Measurements from ENCODE around the gene RAB18. TPM values are rescaled to one million over a fixed set of nuclear protein-coding genes. Genes with fewer than 3 reads are reported as not detected.
A peak's percentile ranks its signal among the peaks of the same experiment; 100 is the strongest.
"Not testable (repeated sequence)": the region's sequence is repeated elsewhere in the genome, so short reads cannot be mapped to it uniquely, and the experiment has no call there.

The RAB18 gene
- total RNA-seq, 1 donor from 2014 or later: 162 TPM

DNA sequence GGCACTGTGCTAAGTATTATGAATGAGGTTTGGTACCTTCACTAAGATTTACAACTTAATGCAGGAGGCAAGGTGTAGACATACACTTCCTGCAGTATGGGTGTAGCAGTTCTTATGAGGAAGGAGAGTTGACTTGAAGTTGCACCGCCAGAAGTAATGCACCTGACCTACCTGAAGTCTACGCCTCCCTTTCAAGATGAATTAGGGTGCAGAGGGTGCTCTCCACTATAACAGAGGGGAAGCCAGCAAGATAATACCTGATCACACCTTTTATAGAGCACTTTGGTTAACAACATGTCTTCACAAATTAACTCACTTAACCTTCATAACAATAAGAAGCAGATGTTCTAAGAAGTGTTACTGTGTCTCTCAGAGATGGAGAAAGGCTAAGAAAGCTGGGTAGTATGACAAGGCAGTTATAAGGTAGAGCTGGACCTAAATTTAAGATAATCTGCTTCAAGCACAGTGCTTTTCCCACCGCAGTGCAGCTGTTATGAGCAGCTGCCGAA, 552 bp upstream of the RAB18 start:
- Mint-ChIP-seq H3K27ac (ENCODE audit: unreplicated experiment) (peak overlapping the region; percentile 96), H3K4me3 (ENCODE audit: unreplicated experiment) (peak overlapping the region; percentile 98), H3K36me3 (ENCODE audit: low read depth, unreplicated experiment) (no peaks in the 10 kb centered on the region), H3K9me3 (ENCODE audit: unreplicated experiment) (no peaks in the 10 kb centered on the region), H3K27me3 (ENCODE audit: low read depth, unreplicated experiment) (peaks cover 2% of the 10 kb centered on the region), H3K4me1 (ENCODE audit: low read depth, unreplicated experiment) (peaks cover 17% of the 10 kb centered on the region)
- Histone ChIP-seq H2AFZ (ENCODE audit: low read depth, low read length) (peak overlapping the region; percentile 79), H3K36me3 (ENCODE audit: insufficient read depth, low read length) (peaks cover 3% of the 10 kb centered on the region), H3K4me1 (ENCODE audit: insufficient read depth, low read length) (peaks cover 10% of the 10 kb centered on the region), H3K79me2 (ENCODE audit: insufficient read depth, low read length) (peaks cover 45% of the 10 kb centered on the region), H4K20me1 (ENCODE audit: insufficient read depth, low read length) (peaks cover 34% of the 10 kb centered on the region), H3K9ac (ENCODE audit: low read length) (peak overlapping the region; percentile 97), H3K27me3 (ENCODE audit: insufficient read depth, low read length) (no peaks in the 10 kb centered on the region), H3K9me3 (ENCODE audit: insufficient read depth, low read depth, low read length) (no peaks in the 10 kb centered on the region), H3K4me2 (ENCODE audit: low read length) (peak overlapping the region; percentile 85), H3K27ac (ENCODE audit: low read depth, low read length) (peak overlapping the region; percentile 19), H3K4me3 (ENCODE audit: insufficient read depth, low read depth, low read length) (peak overlapping the region; percentile 82)
- no peak for TF ChIP-seq EZH2 (IDR thresholded peaks at IDR 0.05; ENCODE audit: insufficient read depth, low read length)
- TF ChIP-seq, protein P1, sequence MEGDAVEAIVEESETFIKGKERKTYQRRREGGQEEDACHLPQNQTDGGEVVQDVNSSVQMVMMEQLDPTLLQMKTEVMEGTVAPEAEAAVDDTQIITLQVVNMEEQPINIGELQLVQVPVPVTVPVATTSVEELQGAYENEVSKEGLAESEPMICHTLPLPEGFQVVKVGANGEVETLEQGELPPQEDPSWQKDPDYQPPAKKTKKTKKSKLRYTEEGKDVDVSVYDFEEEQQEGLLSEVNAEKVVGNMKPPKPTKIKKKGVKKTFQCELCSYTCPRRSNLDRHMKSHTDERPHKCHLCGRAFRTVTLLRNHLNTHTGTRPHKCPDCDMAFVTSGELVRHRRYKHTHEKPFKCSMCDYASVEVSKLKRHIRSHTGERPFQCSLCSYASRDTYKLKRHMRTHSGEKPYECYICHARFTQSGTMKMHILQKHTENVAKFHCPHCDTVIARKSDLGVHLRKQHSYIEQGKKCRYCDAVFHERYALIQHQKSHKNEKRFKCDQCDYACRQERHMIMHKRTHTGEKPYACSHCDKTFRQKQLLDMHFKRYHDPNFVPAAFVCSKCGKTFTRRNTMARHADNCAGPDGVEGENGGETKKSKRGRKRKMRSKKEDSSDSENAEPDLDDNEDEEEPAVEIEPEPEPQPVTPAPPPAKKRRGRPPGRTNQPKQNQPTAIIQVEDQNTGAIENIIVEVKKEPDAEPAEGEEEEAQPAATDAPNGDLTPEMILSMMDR (IDR thresholded peaks at IDR 0.05; ENCODE audit: insufficient read depth, low read depth, low read length): no peak
- DNase-seq (ENCODE audit: low read depth) (no peak), FAIRE-seq (no peak)

DNA sequence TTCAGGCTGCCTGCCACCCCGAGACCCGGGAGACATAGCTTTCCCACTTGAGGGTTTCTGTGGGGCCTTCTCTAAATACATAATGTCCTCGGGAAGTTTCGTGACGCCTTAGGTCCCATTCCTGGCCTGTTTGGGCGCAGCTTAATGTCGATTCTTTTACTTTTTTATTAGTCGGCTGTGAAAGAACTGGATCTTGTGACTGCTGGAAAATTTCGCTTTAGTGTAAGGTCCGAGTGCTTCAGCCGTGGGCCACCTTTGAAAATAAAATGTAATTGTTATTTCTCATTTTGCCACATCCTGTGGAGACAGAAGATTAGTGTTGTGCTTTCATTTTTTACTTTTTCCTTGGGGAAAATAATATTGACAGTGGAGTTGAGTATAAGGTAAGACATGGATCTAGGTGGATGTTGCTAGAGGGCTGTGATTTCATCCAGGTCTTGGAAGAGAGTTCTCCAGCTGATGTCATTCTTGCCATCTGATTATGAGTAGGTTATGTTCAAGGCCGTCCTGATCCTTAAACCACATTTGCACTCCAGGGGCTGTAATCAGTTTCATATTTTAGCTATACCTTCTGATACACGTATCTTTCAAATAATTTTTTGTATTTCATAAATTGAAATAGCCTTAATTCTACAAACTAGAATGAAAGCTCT, 830 bp downstream of the RAB18 start:
- Mint-ChIP-seq H3K4me1 (ENCODE audit: low read depth, unreplicated experiment) (peaks cover 25% of the 10 kb centered on the region), H3K4me3 (ENCODE audit: unreplicated experiment) (peak overlapping the region; percentile 98), H3K27me3 (ENCODE audit: low read depth, unreplicated experiment) (peaks cover 2% of the 10 kb centered on the region), H3K27ac (ENCODE audit: unreplicated experiment) (peak overlapping the region; percentile 96), H3K9me3 (ENCODE audit: unreplicated experiment) (no peaks in the 10 kb centered on the region), H3K36me3 (ENCODE audit: low read depth, unreplicated experiment) (no peaks in the 10 kb centered on the region)
- H3K27ac ChIP-seq (ENCODE audit: low read depth, low read length): peak overlapping the region; percentile 88
- no peaks in the 10 kb centered on the region for H3K27me3 ChIP-seq (ENCODE audit: insufficient read depth, low read length)
- peaks cover 48% of the 10 kb centered on the region for H4K20me1 ChIP-seq (ENCODE audit: insufficient read depth, low read length)
- FAIRE-seq: peak; percentile 32
- peaks cover 3% of the 10 kb centered on the region for H3K36me3 ChIP-seq (ENCODE audit: insufficient read depth, low read length)
- peak overlapping the region; percentile 85 for H3K4me2 ChIP-seq (ENCODE audit: low read length)
- peak overlapping the region; percentile 97 for H3K9ac ChIP-seq (ENCODE audit: low read length)
- TF ChIP-seq, protein P1 (IDR thresholded peaks at IDR 0.05; ENCODE audit: insufficient read depth, low read depth, low read length): no peak
- no peak for TF ChIP-seq EZH2 (IDR thresholded peaks at IDR 0.05; ENCODE audit: insufficient read depth, low read length)
- DNase-seq (ENCODE audit: low read depth): peak; percentile 56
- H3K79me2 ChIP-seq (ENCODE audit: insufficient read depth, low read length): peaks cover 59% of the 10 kb centered on the region
- H3K4me3 ChIP-seq (ENCODE audit: insufficient read depth, low read depth, low read length): peak overlapping the region; percentile 82
- peaks cover 10% of the 10 kb centered on the region for H3K4me1 ChIP-seq (ENCODE audit: insufficient read depth, low read length)
- H3K9me3 ChIP-seq (ENCODE audit: insufficient read depth, low read depth, low read length): no peaks in the 10 kb centered on the region
- peak overlapping the region; percentile 92 for H2AFZ ChIP-seq (ENCODE audit: low read depth, low read length)

DNA sequence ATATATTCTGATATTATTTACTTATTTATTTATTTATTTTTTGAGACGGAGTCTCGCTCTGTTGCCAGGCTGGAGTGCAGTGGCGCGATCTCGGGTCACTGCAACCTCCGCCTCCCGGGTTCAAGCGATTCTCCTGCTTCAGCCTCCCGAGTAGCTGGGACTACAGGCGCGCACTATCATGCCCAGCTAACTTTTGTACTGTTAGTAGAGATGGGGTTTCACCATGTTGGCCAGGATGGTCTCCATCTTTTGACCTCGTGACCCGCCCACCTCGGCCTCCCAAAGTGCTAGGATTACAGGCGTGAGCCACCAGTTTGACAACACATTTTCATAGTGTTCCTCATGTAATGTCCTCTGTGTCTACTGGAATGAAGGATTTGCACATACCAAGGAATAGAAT, 1.4 kb downstream of the RAB18 start:
- H3K4me1 Mint-ChIP-seq (ENCODE audit: low read depth, unreplicated experiment): peaks cover 31% of the 10 kb centered on the region
- H3K27me3 ChIP-seq (ENCODE audit: insufficient read depth, low read length); H3K4me3 ChIP-seq (ENCODE audit: insufficient read depth, low read depth, low read length); H2AFZ ChIP-seq (ENCODE audit: low read depth, low read length); H3K27ac ChIP-seq (ENCODE audit: low read depth, low read length); DNase-seq (ENCODE audit: low read depth); H3K9ac ChIP-seq (ENCODE audit: low read length); H3K36me3 ChIP-seq (ENCODE audit: insufficient read depth, low read length); H3K36me3 Mint-ChIP-seq (ENCODE audit: low read depth, unreplicated experiment); H3K27me3 Mint-ChIP-seq (ENCODE audit: low read depth, unreplicated experiment); H3K9me3 Mint-ChIP-seq (ENCODE audit: unreplicated experiment); H3K9me3 ChIP-seq (ENCODE audit: insufficient read depth, low read depth, low read length); FAIRE-seq: not testable (repeated sequence)
- Histone ChIP-seq H3K4me1 (ENCODE audit: insufficient read depth, low read length) (peaks cover 10% of the 10 kb centered on the region), H3K79me2 (ENCODE audit: insufficient read depth, low read length) (peaks cover 65% of the 10 kb centered on the region), H4K20me1 (ENCODE audit: insufficient read depth, low read length) (peaks cover 54% of the 10 kb centered on the region), H3K4me2 (ENCODE audit: low read length) (peak overlapping the region; percentile 85)
- H3K4me3 Mint-ChIP-seq (ENCODE audit: unreplicated experiment): peak overlapping the region; percentile 98
- H3K27ac Mint-ChIP-seq (ENCODE audit: unreplicated experiment): peak overlapping the region; percentile 64

Measured in astrocyte (in vitro differentiated cells and primary cell).